ENCODE measurements around the gene HIVEP2. TPM values are rescaled to one million over a fixed set of nuclear protein-coding genes. Genes with fewer than 3 reads are reported as not detected.

Gene HIVEP2
- total and polyA plus RNA-seq, 3 donors from 2014 or later: 4.7 to 10.8 (median 10.7) TPM

GRCh38 chr6:142764311-142764710 lies 180.7 kb downstream of the HIVEP2 start:
- Histone ChIP-seq H3K27ac (no peak overlapping the region), H3K27me3 (no peaks in the 10 kb centered on the region), H3K4me3 (no peak overlapping the region), H3K9me3 (no peaks in the 10 kb centered on the region), H3K4me1 (no peaks in the 10 kb centered on the region), H3K36me3 (ENCODE audit: low read depth, missing control alignments) (no peaks in the 10 kb centered on the region)
- intact Hi-C loops (cut with DNase I; ENCODE audit: low total_unique reads): no loop called here
- 90 to 93% methylated on average over 1 of the region's 1 CpG for WGBS, 2 donors
- no peak for DNase-seq
- TF ChIP-seq POLR2A (IDR thresholded peaks at IDR 0.05) (no peak), CTCF (IDR thresholded peaks at IDR 0.05) (no peak)

- WGBS, 2 donors: 81 to 88% methylated on average over 4 of the region's 4 CpGs
Measured at GRCh38 chr6:142763205-142763604, 181.8 kb downstream of the HIVEP2 start.

GRCh38 chr6:142761756-142762155 lies 183.2 kb downstream of the HIVEP2 start:
- no peaks in the 10 kb centered on the region for H3K4me1 ChIP-seq
- intact Hi-C loops (cut with DNase I; ENCODE audit: low total_unique reads): no loop called here
- WGBS, 2 donors: 83 to 100% methylated on average over 1 of the region's 1 CpG
- no peak overlapping the region for H3K27ac ChIP-seq
- no peak for TF ChIP-seq POLR2A (IDR thresholded peaks at IDR 0.05)
- TF ChIP-seq CTCF (IDR thresholded peaks at IDR 0.05): no peak
- H3K36me3 ChIP-seq (ENCODE audit: low read depth, missing control alignments): no peaks in the 10 kb centered on the region
- H3K27me3 ChIP-seq: no peaks in the 10 kb centered on the region
- DNase-seq: no peak
- H3K4me3 ChIP-seq: no peak overlapping the region
- H3K9me3 ChIP-seq: no peaks in the 10 kb centered on the region

More at GRCh38 chr6:142763205-142763604, 181.8 kb downstream of the HIVEP2 start:
- H3K4me1 ChIP-seq: no peaks in the 10 kb centered on the region
- no peak for DNase-seq
- no peak overlapping the region for H3K4me3 ChIP-seq
- no peaks in the 10 kb centered on the region for H3K27me3 ChIP-seq
- no peaks in the 10 kb centered on the region for H3K9me3 ChIP-seq
- no peak for TF ChIP-seq CTCF (IDR thresholded peaks at IDR 0.05)
- no peak for TF ChIP-seq POLR2A (IDR thresholded peaks at IDR 0.05)
- intact Hi-C loops (cut with DNase I; ENCODE audit: low total_unique reads): no loop called here
- no peak overlapping the region for H3K27ac ChIP-seq
- H3K36me3 ChIP-seq (ENCODE audit: low read depth, missing control alignments): no peaks in the 10 kb centered on the region

GRCh38 chr6:142760152-142760551 lies 184.8 kb downstream of the HIVEP2 start:
- Histone ChIP-seq H3K27ac (no peak overlapping the region), H3K9me3 (no peaks in the 10 kb centered on the region), H3K36me3 (ENCODE audit: low read depth, missing control alignments) (no peaks in the 10 kb centered on the region), H3K4me3 (no peak overlapping the region), H3K27me3 (no peaks in the 10 kb centered on the region), H3K4me1 (no peaks in the 10 kb centered on the region)
- intact Hi-C loops (cut with DNase I; ENCODE audit: low total_unique reads): no loop called here
- TF ChIP-seq CTCF (IDR thresholded peaks at IDR 0.05): no peak
- WGBS, 2 donors: 95 to 96% methylated on average over 7 of the region's 7 CpGs
- no peak for DNase-seq

- H3K4me3 ChIP-seq: no peak overlapping the region
- TF ChIP-seq POLR2A (IDR thresholded peaks at IDR 0.05): no peak
- TF ChIP-seq CTCF (IDR thresholded peaks at IDR 0.05): no peak
- no peaks in the 10 kb centered on the region for H3K36me3 ChIP-seq (ENCODE audit: low read depth, missing control alignments)
- no peaks in the 10 kb centered on the region for H3K27me3 ChIP-seq
- intact Hi-C loops (cut with DNase I; ENCODE audit: low total_unique reads): no loop called here
- DNase-seq: no peak
- H3K9me3 ChIP-seq: no peaks in the 10 kb centered on the region
- H3K27ac ChIP-seq: no peak overlapping the region
- 93 to 94% methylated on average over 4 of the region's 4 CpGs for WGBS, 2 donors
- no peaks in the 10 kb centered on the region for H3K4me1 ChIP-seq
Measured at GRCh38 chr6:142758629-142759025, 186.3 kb downstream of the HIVEP2 start.
